GM12874 (cell line): ENCODE measurements around the gene SAMD13.

Experiments used
- CTCF ChIP-seq: IDR thresholded peaks from 2 replicates; pipeline ENCODE4 v1.5.1; 2011; ENCODE audit warnings: low read depth, mild to moderate bottlenecking, control low read depth, low read length, moderate library complexity; ENCODE audit not compliant: insufficient read depth

Gene SAMD13

DNA sequence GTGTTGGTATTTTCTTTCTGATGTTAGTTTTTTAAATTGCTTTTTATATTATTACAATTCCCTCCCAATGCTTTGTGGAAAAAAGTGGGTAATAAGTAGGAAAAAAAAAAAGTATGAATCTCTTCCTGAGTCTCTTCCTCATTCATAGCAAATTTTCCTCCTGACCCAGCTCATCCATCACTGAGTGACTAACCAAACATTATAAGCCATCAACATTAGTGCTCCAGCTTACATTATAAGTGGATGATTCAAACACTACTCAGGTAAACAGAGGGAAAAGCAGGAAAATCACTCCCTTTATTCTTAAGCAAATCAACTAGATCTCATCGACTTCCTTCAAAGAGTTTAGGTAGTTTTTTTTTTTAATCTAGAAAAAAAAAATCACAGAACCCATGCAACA, 15.4 kb upstream of the SAMD13 start:
- no peak for TF ChIP-seq CTCF

DNA sequence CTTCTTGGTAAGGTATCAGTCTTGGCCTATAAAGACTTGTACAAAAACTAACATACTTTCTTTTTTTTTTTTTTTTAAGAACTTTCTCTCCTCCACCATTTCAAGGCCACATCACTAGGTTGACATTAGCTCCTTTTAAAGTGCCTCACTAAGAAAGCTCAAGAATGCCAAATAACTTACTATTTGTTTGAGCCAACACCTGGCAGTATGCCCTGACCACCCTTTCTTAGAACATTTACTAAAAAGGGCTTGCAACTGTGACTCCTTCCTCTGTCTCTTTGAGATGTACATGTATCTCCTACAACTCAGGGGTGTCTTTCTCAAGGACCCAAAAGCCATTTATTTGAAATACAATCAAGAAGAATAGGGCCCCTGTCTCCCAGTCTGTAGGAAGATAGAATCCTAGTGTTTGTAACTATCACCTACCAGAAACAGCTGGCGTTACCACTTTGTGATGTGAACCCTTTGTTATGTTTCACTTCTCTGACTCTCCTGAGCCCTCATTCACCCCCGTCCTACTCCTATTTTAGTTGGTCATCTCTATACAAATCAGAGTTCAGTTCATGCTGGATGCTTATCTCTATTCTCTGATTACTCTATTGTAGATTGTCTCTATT, 12.2 kb upstream of the SAMD13 start:
- no peak for TF ChIP-seq CTCF

DNA sequence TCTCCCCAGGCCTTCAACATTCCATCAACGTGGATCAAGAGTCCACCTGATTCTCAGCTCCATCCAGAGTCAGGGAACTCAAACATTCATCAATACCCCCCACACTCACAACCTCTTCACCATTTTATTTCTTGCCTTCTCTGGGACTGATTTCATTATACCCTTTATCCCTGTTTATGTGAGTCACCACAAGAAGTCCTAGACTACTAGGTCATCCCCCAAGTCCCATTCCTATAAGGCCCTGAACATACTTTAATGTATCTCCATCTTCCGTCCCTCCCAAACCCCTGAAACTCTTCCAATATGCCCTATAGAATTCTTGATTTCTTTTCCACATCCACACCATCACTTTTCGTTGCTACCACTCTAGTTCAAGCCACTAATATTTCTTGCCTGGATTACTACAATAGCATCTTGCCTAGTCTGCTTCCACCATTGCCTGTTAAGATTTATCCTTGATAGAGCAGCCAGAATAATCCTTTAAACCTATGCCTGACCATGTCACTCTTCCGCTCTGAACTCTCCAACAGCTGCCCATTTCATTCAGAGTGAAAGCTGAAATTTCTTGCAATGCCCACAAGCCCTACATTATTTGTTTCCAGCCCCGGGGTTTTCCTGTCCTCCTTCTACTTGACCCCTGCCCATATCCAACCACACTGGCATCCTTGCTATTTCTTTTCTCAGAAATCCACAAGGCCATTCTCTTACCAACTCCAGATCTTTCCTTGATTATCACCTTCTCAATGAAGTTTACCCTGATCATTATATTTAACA, 9.4 kb upstream of the SAMD13 start:
- TF ChIP-seq CTCF, result no peak

DNA sequence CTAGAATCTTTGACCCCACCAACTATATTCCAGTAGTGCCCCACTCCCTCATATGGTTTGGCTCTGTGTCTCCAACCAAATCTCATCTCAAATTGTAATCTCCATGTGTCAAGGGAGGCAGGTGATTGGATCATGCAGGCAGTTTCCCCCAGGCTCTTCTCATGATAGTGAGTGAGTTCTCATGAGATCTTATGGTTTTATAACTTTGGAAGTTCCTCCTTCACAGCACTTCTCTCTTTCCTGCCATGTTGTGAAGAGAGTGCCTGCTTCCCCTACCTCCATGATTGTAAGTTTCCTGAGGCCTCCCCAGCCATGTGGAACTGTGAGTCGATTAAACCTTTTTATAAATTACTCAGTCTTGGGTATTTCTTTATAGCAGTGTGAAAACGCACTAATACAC, 7.7 kb upstream of the SAMD13 start:
- no peak for TF ChIP-seq CTCF

- no peak for TF ChIP-seq CTCF
These were observed 6.8 kb upstream of the SAMD13 start for GRCh38 chr1:84294751-84295150.

DNA sequence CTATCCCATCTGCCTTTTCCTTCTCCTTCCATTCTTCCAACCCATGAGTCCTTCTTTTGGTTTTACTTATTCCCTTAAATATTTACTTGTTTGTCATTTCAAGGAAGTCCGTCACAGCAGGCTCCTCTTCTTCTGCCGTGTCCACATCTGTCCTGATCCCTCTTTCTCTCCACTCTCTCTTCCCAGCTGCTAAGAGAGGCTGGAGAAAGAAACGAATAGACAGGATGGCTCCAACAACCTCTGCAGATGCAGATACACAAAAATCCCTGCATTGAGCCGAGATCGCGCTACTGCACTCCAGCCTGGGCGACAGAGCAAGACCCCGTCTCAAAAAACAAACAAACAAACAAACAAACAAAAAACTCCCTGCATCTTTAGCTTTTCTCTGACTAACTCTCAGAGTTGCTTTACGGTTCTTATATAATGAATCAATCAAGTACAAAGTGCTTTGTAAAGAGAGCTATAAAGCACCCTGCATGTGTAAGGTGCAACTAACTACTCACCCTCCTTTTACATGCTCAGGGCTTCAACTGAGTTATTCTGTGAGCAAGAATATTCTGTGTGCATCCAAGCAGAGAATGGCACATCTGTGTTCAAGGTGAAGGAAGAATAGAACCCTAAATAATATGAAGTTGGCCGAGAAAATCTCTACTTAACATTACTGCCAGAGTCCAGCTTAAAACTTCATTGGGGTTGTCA, 3.8 kb upstream of the SAMD13 start:
- no peak for TF ChIP-seq CTCF

- TF ChIP-seq CTCF, result no peak
These were observed 3.2 kb upstream of the SAMD13 start for GRCh38 chr1:84298328-84298683.
